DND-41 (cell line): ENCODE measurements around the gene RPL13A.

Experiments used
- ATAC-seq: fragments of 200-7000 bp; cut with Tn5 transposase; 3 replicates; pipeline ENCODE4 v1.9.1; 2021; ENCODE audit warnings: low read depth; ENCODE audit not compliant: insufficient read depth
- DNase-seq: peaks from one replicate; pipeline ENCODE4 v3.0.0-alpha.2; 2020
- H2AFZ ChIP-seq: 2 replicates; pipeline ENCODE4 v1.6.0; 2012; ENCODE audit warnings: low read depth, low read length
- H3K27ac ChIP-seq: 2 replicates; pipeline ENCODE4 v1.5.1; 2012; ENCODE audit warnings: low read length, inconsistent platforms
- H3K27me3 ChIP-seq: fragments of 200-600 bp; sonication (generic); 2 replicates; pipeline ENCODE4 v1.6.0; 2012; ENCODE audit warnings: low read length, mild to moderate bottlenecking, inconsistent platforms; ENCODE audit not compliant: insufficient read depth, poor library complexity
- H3K36me3 ChIP-seq: 2 replicates; pipeline ENCODE4 v1.5.1; 2012; ENCODE audit warnings: low read length, inconsistent platforms; ENCODE audit not compliant: insufficient read depth
- H3K4me1 ChIP-seq: 2 replicates; pipeline ENCODE4 v1.5.1; 2012; ENCODE audit warnings: mild to moderate bottlenecking, low read length; ENCODE audit not compliant: insufficient read depth
- H3K4me2 ChIP-seq: 2 replicates; pipeline ENCODE4 v1.6.0; 2012; ENCODE audit warnings: mild to moderate bottlenecking, moderate library complexity, low read length, inconsistent platforms; ENCODE audit not compliant: insufficient read depth
- H3K4me3 ChIP-seq, 2 experiments: fragments of 200-600 bp in 1 of 2; shearing (Covaris generic) in 1 of 2; 2 replicates each; pipeline ENCODE4 v1.5.1; 2012 to 2016; ENCODE audit warnings: inconsistent platforms in 2 of 2, low read length in 2 of 2, mild to moderate bottlenecking in 2 of 2, low read depth in 1 of 2, moderate library complexity in 1 of 2
- H3K79me2 ChIP-seq: 2 replicates; pipeline ENCODE4 v1.6.0; 2012; ENCODE audit warnings: low read length, inconsistent platforms; ENCODE audit not compliant: insufficient read depth
- H3K9ac ChIP-seq: 2 replicates; pipeline ENCODE4 v1.6.0; 2012; ENCODE audit warnings: low read depth, mild to moderate bottlenecking, inconsistent platforms, low read length, moderate library complexity
- H3K9me3 ChIP-seq: 2 replicates; pipeline ENCODE4 v1.5.1; 2012; ENCODE audit warnings: low read length, moderate library complexity, mild to moderate bottlenecking, inconsistent platforms; ENCODE audit not compliant: insufficient read depth, severe bottlenecking
- H4K20me1 ChIP-seq: 2 replicates; pipeline ENCODE4 v1.6.0; 2012; ENCODE audit warnings: low read length; ENCODE audit not compliant: insufficient read depth
- CTCF ChIP-seq: IDR thresholded peaks from 2 replicates; pipeline ENCODE4 v1.5.1; 2012; ENCODE audit warnings: borderline replicate concordance, low read length, moderate library complexity, mild to moderate bottlenecking; ENCODE audit not compliant: poor library complexity, severe bottlenecking; ENCODE audit errors: extremely low read depth
- EZH2 ChIP-seq: IDR thresholded peaks from 3 replicates; pipeline ENCODE4 v1.6.1; 2012; ENCODE audit warnings: borderline replicate concordance, low read depth, mild to moderate bottlenecking, moderate library complexity, low read length, inconsistent platforms; ENCODE audit not compliant: severe bottlenecking

Gene RPL13A

DNA sequence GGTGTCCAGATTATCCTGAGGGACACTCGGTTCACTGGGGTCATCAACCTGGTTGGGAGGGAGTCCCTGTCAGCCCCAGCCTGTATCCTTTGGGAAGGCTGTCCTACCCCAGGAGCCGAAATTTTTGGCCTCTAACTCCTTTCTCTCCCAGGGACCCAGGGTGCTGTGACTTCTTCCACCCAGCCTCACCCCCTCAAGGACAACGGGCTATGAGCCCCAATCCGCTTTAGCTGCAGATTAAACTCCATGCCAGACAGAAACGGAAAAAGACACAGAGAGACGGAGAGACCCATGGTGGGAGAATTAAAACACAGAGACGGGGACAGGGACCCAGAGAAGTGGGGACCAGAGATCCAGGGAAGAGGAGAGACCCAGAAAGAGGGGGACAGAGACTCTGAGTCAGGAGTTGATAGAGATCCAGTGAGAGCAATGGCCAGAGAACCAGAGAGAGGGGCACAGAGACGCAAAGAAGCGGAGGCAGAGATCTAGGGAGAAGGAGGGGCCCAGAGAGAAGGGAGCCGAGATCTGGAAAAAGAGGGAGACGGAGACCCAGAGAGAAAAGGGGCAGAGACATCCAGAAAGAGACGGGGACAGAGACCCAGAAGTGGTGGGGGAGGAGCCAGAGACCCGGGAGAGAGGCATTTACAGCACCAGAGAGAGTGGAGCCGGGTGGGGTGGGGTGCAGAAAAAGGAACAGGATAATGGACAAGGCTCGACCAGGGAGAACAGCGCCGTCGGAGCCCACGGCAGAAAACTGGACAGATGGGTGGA, 46.8 kb upstream of the RPL13A start:
- Histone ChIP-seq H3K36me3 (no peaks in the 10 kb centered on the region), H3K4me2 (no peak overlapping the region), H4K20me1 (peaks cover 4% of the 10 kb centered on the region; the same call in 1 of the 2 replicates), H3K27me3 (peaks cover 25% of the 10 kb centered on the region), H2AFZ (no peak overlapping the region), H3K9ac (no peak overlapping the region), H3K27ac (no peak overlapping the region), H3K79me2 (no peaks in the 10 kb centered on the region), H3K4me3 (no peak overlapping the region), H3K4me1 (peaks cover 16% of the 10 kb centered on the region), H3K9me3 (no peaks in the 10 kb centered on the region)
- DNase-seq: no peak
- ATAC-seq: no peak
- TF ChIP-seq EZH2 (no peak), CTCF (no peak)

- no peaks in the 10 kb centered on the region for H3K36me3 ChIP-seq
- H3K9ac ChIP-seq: no peak within 1 kb of the TSS
- H3K4me2 ChIP-seq: no peak within 1 kb of the TSS
- TF ChIP-seq EZH2: no peak
- TF ChIP-seq CTCF: no peak
- ATAC-seq (no peak), DNase-seq (peak; percentile 30)
- no peak within 1 kb of the TSS for H3K4me3 ChIP-seq
- no peaks in the 10 kb centered on the region for H3K9me3 ChIP-seq
- no peak within 1 kb of the TSS for H3K27ac ChIP-seq
- H4K20me1 ChIP-seq: peaks cover 4% of the 10 kb centered on the region; the same call in 1 of the 2 replicates
- peaks cover 16% of the 10 kb centered on the region for H3K4me1 ChIP-seq
- H3K27me3 ChIP-seq: peaks cover 25% of the 10 kb centered on the region
- no peak within 1 kb of the TSS for H2AFZ ChIP-seq
- no peaks in the 10 kb centered on the region for H3K79me2 ChIP-seq
Measured at GRCh38 chr19:49441210-49441959, 46.0 kb upstream of the RPL13A start, which contains the start of gene SLC17A7. Gene SLC17A7, minus strand, starts transcription at chr19:49441527. Its CDS starts 148 bp downstream, at chr19:49441379.

DNA sequence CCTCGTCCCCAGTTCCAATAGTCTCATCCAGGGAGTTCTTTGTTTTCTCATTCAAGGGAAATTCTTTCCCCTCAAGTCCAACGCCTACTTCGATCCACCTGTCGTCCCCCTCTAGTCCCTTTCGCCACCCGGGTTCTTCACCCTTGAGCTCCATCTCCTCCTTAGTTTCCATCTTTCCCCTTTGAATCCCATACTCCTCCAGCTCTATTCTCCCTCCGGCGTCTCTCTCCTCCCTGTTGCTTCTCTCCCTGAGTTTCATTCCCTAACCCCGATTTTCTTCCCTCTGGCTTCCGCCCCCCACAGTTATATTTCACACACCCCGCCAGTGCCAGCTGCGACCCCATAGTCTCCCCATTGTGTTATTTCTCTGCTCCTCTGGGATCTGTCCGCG, 45.5 kb upstream of the RPL13A start:
- peaks cover 16% of the 10 kb centered on the region for H3K4me1 ChIP-seq
- TF ChIP-seq EZH2: no peak
- TF ChIP-seq CTCF: no peak
- H3K4me3 ChIP-seq: no peak overlapping the region
- peaks cover 6% of the 10 kb centered on the region; the same call in 1 of the 2 replicates for H4K20me1 ChIP-seq
- DNase-seq (no peak), ATAC-seq (no peak)
- H3K36me3 ChIP-seq: peaks cover 5% of the 10 kb centered on the region
- no peak overlapping the region for H3K27ac ChIP-seq
- H3K4me2 ChIP-seq: no peak overlapping the region
- H3K27me3 ChIP-seq: peaks cover 23% of the 10 kb centered on the region
- no peaks in the 10 kb centered on the region for H3K79me2 ChIP-seq
- no peaks in the 10 kb centered on the region for H3K9me3 ChIP-seq
- H2AFZ ChIP-seq: no peak overlapping the region
- H3K9ac ChIP-seq: no peak overlapping the region
